Body of pancreas (tissue), 4 donors: ENCODE measurements around the gene CD81. TPM values are rescaled to one million over a fixed set of nuclear protein-coding genes. Genes with fewer than 3 reads are reported as not detected.
A peak's percentile ranks its signal among the peaks of the same experiment; 100 is the strongest.

ENCODE experiments used
- ATAC-seq: fragments of 150-250 bp; one replicate; pipeline ENCODE4 v1.9.1; 2016
- DNase-seq, 4 donors: peaks; one replicate each; pipeline ENCODE4 v3.0.0-alpha.2; 2019
- H3K27ac ChIP-seq, 4 donors: fragments of 200-600 bp; sonication (generic); 1 replicate in 3 of 4; 2 replicates in 1 of 4; pipeline versions ENCODE4 v1.5.1 to v1.6.1; 2016 to 2019; ENCODE audit warnings: mild to moderate bottlenecking in 1 of 4, mixed read lengths in 1 of 4, moderate library complexity in 1 of 4
- H3K27me3 ChIP-seq, 2 donors: fragments of 200-600 bp; sonication (generic); one replicate each; pipeline ENCODE4 v1.6.0; 2016; ENCODE audit warnings: mild to moderate bottlenecking in 1 of 2
- H3K36me3 ChIP-seq, 2 donors: fragments of 200-600 bp; sonication (generic); replicated peaks in 1 of 2; 2 replicates each; pipeline ENCODE4 v1.5.1; 2016; ENCODE audit warnings: low read depth in 2 of 2; ENCODE audit not compliant: insufficient read depth in 1 of 2
- H3K4me1 ChIP-seq: fragments of 200-600 bp; sonication (generic); one replicate; pipeline ENCODE4 v1.6.0; 2016
- H3K4me3 ChIP-seq, 2 donors: fragments of 200-600 bp; sonication (generic); 1 replicate in 1 of 2; 2 replicates in 1 of 2; pipeline ENCODE4 v1.5.1; 2016 to 2019
- H3K9me3 ChIP-seq, 3 donors: fragments of 200-600 bp; sonication (generic); 1 replicate in 2 of 3; 2 replicates in 1 of 3; pipeline ENCODE4 v1.5.1; 2016
- POLR2A ChIP-seq, 3 donors: fragments of 450-650 bp; IDR thresholded peaks; one replicate each; pipeline ENCODE4 v1.6.1; 2016; ENCODE audit warnings: antibody characterized with exemption in 3 of 3, mild to moderate bottlenecking in 2 of 3
- WGBS, 2 donors: methylation state at CpG; one replicate each; pipeline ENCODE4 v1.1.5; 2017; 5-methylcytosine and 5-hydroxymethylcytosine counted together
- intact Hi-C: fragments of 100-400 bp; cut with DNase I; formaldehyde crosslinking; loops from one replicate; pipeline ENCODE4 v1.15.1; 2023
- total RNA-seq, 2 donors: library from RNA; depleted of rRNA; stranded (reverse); fragments of >200 nt; gene quantifications; one replicate each; pipeline ENCODE4 v1.1.0, GENCODE V29; 2016
- TF ChIP-seq, protein P1 (sequence below), 7 experiments: fragments of 450-650 bp in 4 of 7; fragments of 200-600 bp in 3 of 7; sonication (generic) in 3 of 7; IDR thresholded peaks; one replicate each; pipeline ENCODE4 v1.5.1; 2016 to 2019; ENCODE audit warnings: antibody characterized with exemption in 7 of 7

The CD81 gene
- total RNA-seq, 2 donors from 2014 or later, result 217 to 332 TPM

DNA sequence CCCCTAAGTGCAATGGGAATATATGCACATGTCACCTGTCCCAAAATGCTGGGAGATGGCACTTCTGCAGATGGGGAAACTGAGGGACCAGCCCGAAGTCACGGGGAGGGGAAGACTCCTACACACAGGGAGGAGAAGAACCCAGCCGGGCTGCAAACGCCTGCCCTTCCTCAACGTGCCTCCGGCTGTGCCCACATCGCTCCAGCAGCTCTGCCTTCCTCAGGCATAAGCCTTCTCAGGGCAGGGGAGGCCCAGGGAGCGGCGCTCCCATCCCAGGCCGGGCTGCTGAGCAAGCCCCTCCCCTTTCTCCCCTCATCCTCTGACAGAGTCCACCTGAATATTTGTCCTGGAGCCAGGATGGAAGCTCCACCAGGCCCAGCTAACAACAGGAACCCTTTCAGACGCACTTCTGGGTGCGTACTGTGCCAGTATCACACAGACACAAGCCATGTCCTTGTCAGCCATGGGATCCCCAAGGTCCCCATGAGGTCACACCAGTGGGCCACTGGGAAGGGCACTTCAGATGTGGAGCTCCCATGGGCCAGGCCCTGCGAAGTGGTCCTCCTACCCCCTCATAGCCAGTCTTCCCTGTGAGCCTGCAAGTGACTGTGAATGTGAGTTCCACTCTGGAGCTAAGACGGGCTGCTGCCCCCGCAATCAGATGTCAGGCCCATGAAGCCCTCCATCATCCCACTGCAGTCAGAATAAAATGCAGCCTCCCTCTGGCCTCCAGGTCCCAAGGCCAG, 2.5 kb upstream of the CD81 start:
- no peaks in the 10 kb centered on the region for H3K36me3 ChIP-seq
- H3K4me3 ChIP-seq, result no peak overlapping the region
- 81 to 89% methylated on average over 14 to 15 of the region's 15 CpGs for WGBS, 2 donors
- TF ChIP-seq POLR2A (IDR thresholded peaks at IDR 0.05), result no peak
- TF ChIP-seq, protein P1, sequence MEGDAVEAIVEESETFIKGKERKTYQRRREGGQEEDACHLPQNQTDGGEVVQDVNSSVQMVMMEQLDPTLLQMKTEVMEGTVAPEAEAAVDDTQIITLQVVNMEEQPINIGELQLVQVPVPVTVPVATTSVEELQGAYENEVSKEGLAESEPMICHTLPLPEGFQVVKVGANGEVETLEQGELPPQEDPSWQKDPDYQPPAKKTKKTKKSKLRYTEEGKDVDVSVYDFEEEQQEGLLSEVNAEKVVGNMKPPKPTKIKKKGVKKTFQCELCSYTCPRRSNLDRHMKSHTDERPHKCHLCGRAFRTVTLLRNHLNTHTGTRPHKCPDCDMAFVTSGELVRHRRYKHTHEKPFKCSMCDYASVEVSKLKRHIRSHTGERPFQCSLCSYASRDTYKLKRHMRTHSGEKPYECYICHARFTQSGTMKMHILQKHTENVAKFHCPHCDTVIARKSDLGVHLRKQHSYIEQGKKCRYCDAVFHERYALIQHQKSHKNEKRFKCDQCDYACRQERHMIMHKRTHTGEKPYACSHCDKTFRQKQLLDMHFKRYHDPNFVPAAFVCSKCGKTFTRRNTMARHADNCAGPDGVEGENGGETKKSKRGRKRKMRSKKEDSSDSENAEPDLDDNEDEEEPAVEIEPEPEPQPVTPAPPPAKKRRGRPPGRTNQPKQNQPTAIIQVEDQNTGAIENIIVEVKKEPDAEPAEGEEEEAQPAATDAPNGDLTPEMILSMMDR (IDR thresholded peaks at IDR 0.05), result no peak
- H3K4me1 ChIP-seq, result peaks cover 43% of the 10 kb centered on the region
- DNase-seq, result no peak
- ATAC-seq, result no peak
- intact Hi-C loops, result no loop called here
- no peaks in the 10 kb centered on the region for H3K9me3 ChIP-seq
- H3K27ac ChIP-seq, result peak overlapping the region; percentile 84 to 94 (median 89)
- no peaks in the 10 kb centered on the region for H3K27me3 ChIP-seq

- DNase-seq, result peak in 3 of 4 donors; percentile 62 to 81 (median 65)
- Histone ChIP-seq H3K4me1 (peaks cover 50% of the 10 kb centered on the region), H3K36me3 (no peaks in the 10 kb centered on the region), H3K27me3 (no peaks in the 10 kb centered on the region), H3K4me3 (no peak overlapping the region), H3K27ac (peak overlapping the region; percentile 84 to 94 (median 89)), H3K9me3 (no peaks in the 10 kb centered on the region)
- WGBS, 2 donors, result 34 to 46% methylated on average over 4 to 6 of the region's 6 CpGs
- TF ChIP-seq POLR2A (IDR thresholded peaks at IDR 0.05), result no peak
- TF ChIP-seq, protein P1 (IDR thresholded peaks at IDR 0.05), result peak in 3 of 7 experiments; percentile 21 to 43 (median 24)
- intact Hi-C loops, result no loop called here
- ATAC-seq, result peak; percentile 35
Observed at GRCh38 chr11:2375341-2375853, 1.7 kb upstream of the CD81 start.

GRCh38 chr11:2375964-2376551, 1.1 kb upstream of the CD81 start:
- DNase-seq (peak; percentile 61 to 89 (median 78)), ATAC-seq (peak; percentile 64)
- WGBS, 2 donors, result 25 to 40% methylated on average over 10 to 16 of the region's 16 CpGs
- Histone ChIP-seq H3K4me1 (peaks cover 56% of the 10 kb centered on the region), H3K9me3 (no peaks in the 10 kb centered on the region), H3K36me3 (no peaks in the 10 kb centered on the region), H3K4me3 (no peak overlapping the region), H3K27ac (peak overlapping the region; percentile 84 to 94 (median 89)), H3K27me3 (no peaks in the 10 kb centered on the region)
- TF ChIP-seq, protein P1 (IDR thresholded peaks at IDR 0.05), result peak in 1 of 7 experiments; percentile 2
- peak in 2 of 3 donors; percentile 41 to 54 for TF ChIP-seq POLR2A (IDR thresholded peaks at IDR 0.05)
- intact Hi-C loops, result no loop called here

DNA sequence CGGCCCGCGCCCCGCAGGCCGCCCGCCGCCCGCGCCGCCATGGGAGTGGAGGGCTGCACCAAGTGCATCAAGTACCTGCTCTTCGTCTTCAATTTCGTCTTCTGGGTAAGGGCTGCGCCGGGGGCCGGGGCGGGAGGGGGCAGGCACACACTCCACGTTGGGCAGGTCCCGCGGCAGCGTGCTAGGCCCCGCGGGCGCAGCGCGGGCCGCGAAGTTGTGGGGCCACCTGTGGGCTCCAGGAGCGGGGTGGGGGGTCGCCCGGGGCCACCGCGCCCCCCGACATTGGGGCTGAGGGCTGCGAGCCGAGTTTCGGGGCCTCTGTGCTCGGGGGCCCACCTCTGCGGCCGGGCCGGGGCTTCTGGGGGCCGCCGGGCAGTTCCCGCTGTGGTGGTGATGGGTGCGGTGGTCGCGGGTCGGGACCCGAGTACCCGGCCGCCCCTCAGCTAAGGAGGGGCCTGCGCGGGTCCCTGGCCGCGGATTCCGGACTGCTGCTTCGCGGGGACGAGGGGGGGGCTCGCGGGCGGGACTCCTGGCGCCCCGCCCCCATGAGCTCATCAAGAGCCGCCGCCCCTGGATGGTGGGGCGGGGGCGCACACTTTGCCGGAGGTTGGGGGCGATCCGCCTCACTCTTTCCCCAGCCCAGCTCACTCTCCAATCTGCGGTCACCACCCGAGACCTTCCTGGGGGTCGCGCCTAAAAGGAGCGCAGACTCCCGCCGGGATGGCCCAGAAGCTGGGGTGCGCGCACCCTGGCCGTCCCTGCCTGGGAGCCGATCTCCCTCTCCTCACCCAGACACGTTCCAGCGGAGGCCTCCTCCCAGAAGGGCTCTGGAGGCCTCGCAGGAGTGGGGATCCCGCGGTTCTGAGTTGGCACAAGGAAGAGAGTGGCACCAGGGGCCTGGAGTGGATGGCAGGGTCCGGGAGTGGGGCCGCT, 667 bp downstream of the CD81 start:
- Histone ChIP-seq H3K27me3 (no peaks in the 10 kb centered on the region), H3K9me3 (no peaks in the 10 kb centered on the region), H3K4me3 (peak overlapping the region; percentile 96 to 98), H3K36me3 (no peaks in the 10 kb centered on the region), H3K27ac (peak overlapping the region; percentile 92 to 97 (median 96)), H3K4me1 (peaks cover 73% of the 10 kb centered on the region)
- WGBS, 2 donors, result 0 to 1% methylated on average over 7 to 78 of the region's 88 CpGs
- TF ChIP-seq, protein P1 (IDR thresholded peaks at IDR 0.05), result no peak
- peak in 2 of 3 donors; percentile 19 to 31 for TF ChIP-seq POLR2A (IDR thresholded peaks at IDR 0.05)
- intact Hi-C loops, result no loop called here
- ATAC-seq (peak; percentile 55), DNase-seq (peak; percentile 77 to 86 (median 80))
